Testis (tissue), 2 donors: ENCODE data around the gene ANKRD16.

Source experiments
- CTCF ChIP-seq, 3 experiments: fragments of 450-650 bp in 2 of 3; fragments of 200-600 bp in 1 of 3; sonication (generic) in 1 of 3; IDR thresholded peaks; one replicate each; pipeline ENCODE4 v1.5.1; 2016 to 2019; ENCODE audit warnings: antibody characterized with exemption in 3 of 3, mild to moderate bottlenecking in 2 of 3, moderate library complexity in 1 of 3
- POLR2A ChIP-seq: fragments of 450-650 bp; IDR thresholded peaks from one replicate; pipeline ENCODE4 v1.6.1; 2017; ENCODE audit warnings: antibody characterized with exemption, mild to moderate bottlenecking, moderate library complexity

- TF ChIP-seq CTCF (IDR thresholded peaks at IDR 0.05) (no peak), POLR2A (no peak)
Observed at GRCh38 chr10:5887029-5887428, 2.7 kb downstream of the ANKRD16 start.
